ENCODE results near the gene PIK3R1. TPM values are rescaled to one million over a fixed set of nuclear protein-coding genes. Genes with fewer than 3 reads are reported as not detected.

The PIK3R1 gene
- total RNA-seq, 1 donor from 2014 or later, result 15.5 TPM

GRCh38 chr5:68290847-68291246, 75.3 kb downstream of the PIK3R1 start:
- FAIRE-seq, result no peak
- no peak for TF ChIP-seq CTCF (IDR thresholded peaks at IDR 0.05; ENCODE audit: insufficient read depth, low read length, severe bottlenecking)
- Histone ChIP-seq H3K36me3 (ENCODE audit: control insufficient read depth, insufficient read depth, low read length) (peaks cover 3% of the 10 kb centered on the region), H3K27me3 (ENCODE audit: control insufficient read depth, insufficient read depth, low read length) (no peaks in the 10 kb centered on the region), H3K4me3 (ENCODE audit: low read depth, low read length) (no peak overlapping the region)
- no peak for DNase-seq (ENCODE audit: low read depth)

GRCh38 chr5:68292316-68292715, 76.8 kb downstream of the PIK3R1 start:
- Histone ChIP-seq H3K4me3 (ENCODE audit: low read depth, low read length) (no peak overlapping the region), H3K27me3 (ENCODE audit: control insufficient read depth, insufficient read depth, low read length) (no peaks in the 10 kb centered on the region), H3K36me3 (ENCODE audit: control insufficient read depth, insufficient read depth, low read length) (peaks cover 3% of the 10 kb centered on the region)
- FAIRE-seq (no peak), DNase-seq (ENCODE audit: low read depth) (no peak)
- no peak for TF ChIP-seq CTCF (IDR thresholded peaks at IDR 0.05; ENCODE audit: insufficient read depth, low read length, severe bottlenecking)

- no peak for TF ChIP-seq CTCF (IDR thresholded peaks at IDR 0.05; ENCODE audit: insufficient read depth, low read length, severe bottlenecking)
- Histone ChIP-seq H3K4me3 (ENCODE audit: low read depth, low read length) (no peak overlapping the region), H3K36me3 (ENCODE audit: control insufficient read depth, insufficient read depth, low read length) (peaks cover 7% of the 10 kb centered on the region), H3K27me3 (ENCODE audit: control insufficient read depth, insufficient read depth, low read length) (no peaks in the 10 kb centered on the region)
- DNase-seq (ENCODE audit: low read depth) (peak; percentile 80), FAIRE-seq (no peak)
Observed at GRCh38 chr5:68295772-68296171, 80.2 kb downstream of the PIK3R1 start.

- H3K36me3 ChIP-seq (ENCODE audit: control insufficient read depth, insufficient read depth, low read length), result peaks cover 7% of the 10 kb centered on the region
- no peak overlapping the region for H3K4me3 ChIP-seq (ENCODE audit: low read depth, low read length)
- FAIRE-seq (no peak), DNase-seq (ENCODE audit: low read depth) (no peak)
- no peak for TF ChIP-seq CTCF (IDR thresholded peaks at IDR 0.05; ENCODE audit: insufficient read depth, low read length, severe bottlenecking)
- no peaks in the 10 kb centered on the region for H3K27me3 ChIP-seq (ENCODE audit: control insufficient read depth, insufficient read depth, low read length)
Observed at GRCh38 chr5:68296895-68297294, 81.3 kb downstream of the PIK3R1 start.

GRCh38 chr5:68297656-68298055, 82.1 kb downstream of the PIK3R1 start:
- TF ChIP-seq CTCF (IDR thresholded peaks at IDR 0.05; ENCODE audit: insufficient read depth, low read length, severe bottlenecking), result no peak
- H3K36me3 ChIP-seq (ENCODE audit: control insufficient read depth, insufficient read depth, low read length), result peaks cover 7% of the 10 kb centered on the region
- no peaks in the 10 kb centered on the region for H3K27me3 ChIP-seq (ENCODE audit: control insufficient read depth, insufficient read depth, low read length)
- DNase-seq (ENCODE audit: low read depth) (no peak), FAIRE-seq (no peak)
- no peak overlapping the region for H3K4me3 ChIP-seq (ENCODE audit: low read depth, low read length)

- no peak for TF ChIP-seq CTCF (IDR thresholded peaks at IDR 0.05; ENCODE audit: insufficient read depth, low read length, severe bottlenecking)
- DNase-seq (ENCODE audit: low read depth) (no peak), FAIRE-seq (no peak)
- H3K36me3 ChIP-seq (ENCODE audit: control insufficient read depth, insufficient read depth, low read length), result peaks cover 6% of the 10 kb centered on the region
- H3K27me3 ChIP-seq (ENCODE audit: control insufficient read depth, insufficient read depth, low read length), result no peaks in the 10 kb centered on the region
- no peak overlapping the region for H3K4me3 ChIP-seq (ENCODE audit: low read depth, low read length)
Observed at GRCh38 chr5:68298479-68298878, 82.9 kb downstream of the PIK3R1 start.
